BLaER1 (cell line): ENCODE measurements around the gene CFAP58.
A peak's percentile ranks its signal among the peaks of the same experiment; 100 is the strongest.

Experiments used
- H3K27ac ChIP-seq: shearing (Covaris generic); formaldehyde crosslinking; 2 replicates; pipeline ENCODE4 v1.8.1; 2022
- H3K27me3 ChIP-seq: shearing (Covaris generic); formaldehyde crosslinking; 2 replicates; pipeline ENCODE4 v1.8.1; 2022
- H3K36me3 ChIP-seq: shearing (Covaris generic); formaldehyde crosslinking; 2 replicates; pipeline ENCODE4 v1.8.1; 2022
- H3K4me1 ChIP-seq: shearing (Covaris generic); formaldehyde crosslinking; 2 replicates; pipeline ENCODE4 v1.8.1; 2022
- H3K4me2 ChIP-seq: shearing (Covaris generic); formaldehyde crosslinking; 2 replicates; pipeline ENCODE4 v1.8.1; 2022
- H3K4me3 ChIP-seq: shearing (Covaris generic); formaldehyde crosslinking; 2 replicates; pipeline ENCODE4 v1.8.1; 2022
- H3K9ac ChIP-seq: shearing (Covaris generic); formaldehyde crosslinking; 2 replicates; pipeline ENCODE4 v1.8.1; 2022
- H3K9me3 ChIP-seq: shearing (Covaris generic); formaldehyde crosslinking; 2 replicates; pipeline ENCODE4 v1.8.1; 2022
- H4K20me1 ChIP-seq: shearing (Covaris generic); formaldehyde crosslinking; 2 replicates; pipeline ENCODE4 v1.8.1; 2022
- Cebpa-rat ChIP-seq: shearing (Covaris generic); IDR thresholded peaks from 2 replicates; pipeline ENCODE4 v1.8.1; 2022

CFAP58 gene

GRCh38 chr10:104351919-104352318, 1.7 kb upstream of the CFAP58 start:
- no peak for TF ChIP-seq Cebpa-rat
- Histone ChIP-seq H3K4me2 (peak overlapping the region; percentile 87), H3K27ac (no peak overlapping the region), H3K27me3 (no peaks in the 10 kb centered on the region), H3K4me1 (peaks cover 46% of the 10 kb centered on the region), H3K36me3 (no peaks in the 10 kb centered on the region), H3K9ac (no peak overlapping the region), H3K4me3 (no peak overlapping the region), H3K9me3 (no peaks in the 10 kb centered on the region), H4K20me1 (no peaks in the 10 kb centered on the region)

- Histone ChIP-seq H4K20me1 (no peaks in the 10 kb centered on the region), H3K9me3 (no peaks in the 10 kb centered on the region)
These were observed 6.2 kb downstream of the CFAP58 start for GRCh38 chr10:104359811-104360210.

GRCh38 chr10:104367904-104368303, 14.3 kb downstream of the CFAP58 start:
- Histone ChIP-seq H3K9ac (no peak overlapping the region), H3K36me3 (peaks cover 9% of the 10 kb centered on the region; the same call in 1 of the 2 replicates), H3K9me3 (peaks cover 13% of the 10 kb centered on the region), H3K27ac (no peak overlapping the region), H3K4me3 (no peak overlapping the region), H3K4me1 (no peaks in the 10 kb centered on the region), H4K20me1 (no peaks in the 10 kb centered on the region), H3K4me2 (no peak overlapping the region), H3K27me3 (no peaks in the 10 kb centered on the region)
- no peak for TF ChIP-seq Cebpa-rat

More at GRCh38 chr10:104359811-104360210, 6.2 kb downstream of the CFAP58 start:
- H3K27ac ChIP-seq: no peak overlapping the region
- H3K9ac ChIP-seq: no peak overlapping the region
- TF ChIP-seq Cebpa-rat: no peak
- H3K4me1 ChIP-seq: no peaks in the 10 kb centered on the region
- no peak overlapping the region for H3K4me3 ChIP-seq
- no peaks in the 10 kb centered on the region for H3K27me3 ChIP-seq
- no peak overlapping the region for H3K4me2 ChIP-seq
- H3K36me3 ChIP-seq: no peaks in the 10 kb centered on the region

DNA sequence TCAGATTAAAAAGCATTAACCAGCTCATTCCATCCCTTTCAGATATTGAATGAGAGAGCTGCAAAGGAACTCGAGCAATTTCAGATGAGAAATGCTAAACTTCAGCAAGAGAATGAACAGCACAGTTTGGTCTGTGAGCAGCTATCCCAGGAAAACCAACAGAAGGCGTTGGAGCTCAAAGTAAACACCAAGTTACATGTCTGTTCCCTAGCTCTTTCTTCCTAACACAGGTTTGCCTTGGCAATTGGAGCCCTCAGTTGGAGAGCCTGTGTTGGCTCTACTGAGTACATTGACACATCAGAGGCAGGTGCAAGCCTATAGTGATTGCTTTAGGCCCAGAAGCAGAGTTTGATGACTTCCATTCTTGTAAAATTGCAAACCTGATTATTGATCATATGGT, 14.7 kb downstream of the CFAP58 start:
- Histone ChIP-seq H4K20me1 (no peaks in the 10 kb centered on the region), H3K27ac (no peak overlapping the region), H3K9ac (no peak overlapping the region), H3K4me3 (no peak overlapping the region), H3K4me2 (no peak overlapping the region), H3K9me3 (peaks cover 13% of the 10 kb centered on the region), H3K36me3 (peaks cover 9% of the 10 kb centered on the region; the same call in 1 of the 2 replicates), H3K27me3 (no peaks in the 10 kb centered on the region), H3K4me1 (no peaks in the 10 kb centered on the region)
- no peak for TF ChIP-seq Cebpa-rat

GRCh38 chr10:104371753-104372152, 18.1 kb downstream of the CFAP58 start:
- Histone ChIP-seq H3K9ac (no peak overlapping the region), H3K36me3 (peaks cover 9% of the 10 kb centered on the region; the same call in 1 of the 2 replicates)
- no peak for TF ChIP-seq Cebpa-rat

GRCh38 chr10:104374591-104374990, 21.0 kb downstream of the CFAP58 start:
- H3K27ac ChIP-seq: no peak overlapping the region
- no peaks in the 10 kb centered on the region for H3K4me1 ChIP-seq
- H3K9ac ChIP-seq: no peak overlapping the region
- peaks cover 9% of the 10 kb centered on the region; the same call in 1 of the 2 replicates for H3K36me3 ChIP-seq
- no peak overlapping the region for H3K4me3 ChIP-seq
- peaks cover 13% of the 10 kb centered on the region for H3K9me3 ChIP-seq
- no peak for TF ChIP-seq Cebpa-rat
- H4K20me1 ChIP-seq: no peaks in the 10 kb centered on the region
- H3K27me3 ChIP-seq: no peaks in the 10 kb centered on the region
- no peak overlapping the region for H3K4me2 ChIP-seq

More at GRCh38 chr10:104371753-104372152, 18.1 kb downstream of the CFAP58 start:
- Histone ChIP-seq H3K4me1 (no peaks in the 10 kb centered on the region), H3K4me3 (no peak overlapping the region), H3K27ac (no peak overlapping the region), H3K9me3 (peaks cover 13% of the 10 kb centered on the region), H4K20me1 (no peaks in the 10 kb centered on the region), H3K27me3 (no peaks in the 10 kb centered on the region), H3K4me2 (no peak overlapping the region)

DNA sequence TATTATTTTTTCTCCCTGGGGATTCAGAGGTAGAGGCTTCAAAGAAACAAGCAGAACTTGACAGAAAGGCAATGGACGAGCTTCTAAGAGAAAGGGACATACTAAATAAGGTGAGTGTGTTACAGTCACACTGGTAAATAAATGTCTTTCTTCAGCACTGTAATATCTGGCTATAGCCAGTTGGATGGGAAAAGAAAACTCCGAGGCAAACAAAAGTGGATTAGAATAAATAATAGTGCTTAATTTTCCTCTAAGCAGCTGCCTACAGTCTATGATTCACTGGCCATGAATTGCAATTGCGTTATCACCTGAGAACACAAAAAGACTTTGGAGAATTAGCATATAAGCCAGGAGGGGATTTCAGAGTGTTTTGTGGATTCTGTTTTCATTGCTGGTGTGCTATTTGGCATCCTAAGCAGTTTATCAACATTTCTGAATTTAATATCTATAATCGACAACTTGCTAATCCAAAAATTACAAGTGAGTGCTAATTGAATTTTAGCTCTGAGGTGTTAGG, 23.2 kb downstream of the CFAP58 start:
- Histone ChIP-seq H4K20me1 (no peaks in the 10 kb centered on the region), H3K9me3 (peaks cover 3% of the 10 kb centered on the region), H3K4me2 (no peak overlapping the region), H3K36me3 (no peaks in the 10 kb centered on the region), H3K4me3 (no peak overlapping the region), H3K9ac (no peak overlapping the region), H3K4me1 (no peaks in the 10 kb centered on the region), H3K27ac (no peak overlapping the region), H3K27me3 (no peaks in the 10 kb centered on the region)
- no peak for TF ChIP-seq Cebpa-rat

DNA sequence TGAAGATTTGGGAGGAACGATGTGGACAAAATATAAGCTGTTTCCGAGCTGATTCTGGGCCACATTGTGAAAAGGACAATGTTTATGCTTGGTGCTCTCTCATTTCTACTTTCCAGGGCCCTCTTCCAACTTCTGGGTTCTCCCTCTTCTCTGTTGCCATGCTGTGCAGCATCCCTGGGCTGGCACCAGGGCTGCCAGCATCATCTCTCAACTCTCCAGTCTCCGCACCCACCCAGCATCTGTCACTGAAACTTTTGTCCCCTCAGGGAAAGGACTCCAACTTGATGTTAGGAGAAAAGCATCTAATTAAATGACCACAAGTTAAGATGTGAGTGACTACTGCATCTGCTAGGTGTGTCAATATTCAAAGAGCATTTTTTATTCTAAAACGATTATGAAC, 26.7 kb downstream of the CFAP58 start:
- H3K27me3 ChIP-seq: no peaks in the 10 kb centered on the region
- H3K4me1 ChIP-seq: no peaks in the 10 kb centered on the region
- H3K27ac ChIP-seq: no peak overlapping the region
- H3K4me3 ChIP-seq: no peak overlapping the region
- H3K4me2 ChIP-seq: no peak overlapping the region
- H3K36me3 ChIP-seq: no peaks in the 10 kb centered on the region
- H4K20me1 ChIP-seq: no peaks in the 10 kb centered on the region
- no peak for TF ChIP-seq Cebpa-rat
- no peak overlapping the region for H3K9ac ChIP-seq
- no peaks in the 10 kb centered on the region for H3K9me3 ChIP-seq

DNA sequence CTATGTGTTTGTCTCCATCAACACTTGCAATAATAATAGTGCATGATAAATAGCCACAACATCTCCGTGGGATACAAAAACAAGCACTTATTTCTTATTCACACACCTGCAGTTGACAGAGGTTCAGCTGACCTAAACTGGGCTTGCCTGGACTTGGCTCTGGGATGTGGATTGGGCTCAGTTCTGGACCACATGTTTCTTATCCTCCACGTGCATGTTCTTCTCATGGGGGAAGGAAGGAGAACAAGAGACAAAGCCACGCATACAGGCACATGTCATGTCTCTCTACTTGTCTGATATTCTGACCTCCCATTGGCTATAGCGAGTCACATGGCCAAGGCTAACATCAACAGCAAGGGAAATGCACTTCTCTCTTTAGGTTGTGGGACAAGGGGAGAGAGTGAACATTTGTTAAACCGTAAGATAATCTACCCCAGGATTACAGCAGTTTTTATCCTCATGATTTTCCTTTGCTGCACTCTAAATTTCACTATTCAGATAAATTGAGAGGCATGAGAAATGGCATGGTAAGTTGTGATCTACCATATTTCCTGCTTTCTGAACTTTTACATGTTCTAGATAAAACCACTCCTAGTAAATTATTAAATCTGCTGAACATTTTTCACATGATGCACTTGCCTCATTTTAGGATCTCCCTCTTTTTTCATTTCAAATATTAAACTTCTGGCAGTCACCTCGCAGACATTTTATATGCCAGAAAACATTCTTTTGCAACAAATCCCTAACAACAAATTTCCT, 33.7 kb downstream of the CFAP58 start:
- H3K4me3 ChIP-seq: no peak overlapping the region
- no peak overlapping the region for H3K9ac ChIP-seq
- H3K27ac ChIP-seq: no peak overlapping the region
- no peaks in the 10 kb centered on the region for H3K9me3 ChIP-seq
- no peaks in the 10 kb centered on the region for H3K4me1 ChIP-seq
- TF ChIP-seq Cebpa-rat: no peak
- no peaks in the 10 kb centered on the region for H3K36me3 ChIP-seq
- H3K27me3 ChIP-seq: no peaks in the 10 kb centered on the region
- no peaks in the 10 kb centered on the region for H4K20me1 ChIP-seq
- H3K4me2 ChIP-seq: no peak overlapping the region

GRCh38 chr10:104388830-104389229, 35.2 kb downstream of the CFAP58 start:
- Histone ChIP-seq H4K20me1 (no peaks in the 10 kb centered on the region), H3K4me3 (no peak overlapping the region), H3K4me1 (no peaks in the 10 kb centered on the region), H3K36me3 (no peaks in the 10 kb centered on the region), H3K9me3 (no peaks in the 10 kb centered on the region), H3K9ac (no peak overlapping the region), H3K27me3 (no peaks in the 10 kb centered on the region), H3K4me2 (no peak overlapping the region), H3K27ac (no peak overlapping the region)
- TF ChIP-seq Cebpa-rat: no peak
